Renal pelvis (tissue), 4 donors: ENCODE data around the gene LRRC46. TPM values are rescaled to one million over a fixed set of nuclear protein-coding genes. Genes with fewer than 3 reads are reported as not detected.

Experiments
- DNase-seq: peaks from one replicate; pipeline ENCODE4 v3.0.0-alpha.2; 2013
- polyA plus RNA-seq, 3 donors: library from polyadenylated mRNA; unstranded; fragments of 120-200 nt; gene quantifications; one replicate each; pipeline ENCODE4 v1.2.1, GENCODE V29; 2013; ENCODE audit not compliant: insufficient read length in 3 of 3

The LRRC46 gene
- polyA plus RNA-seq, 3 donors: 2.3 to 4.1 (median 3.6) TPM

- no peak for DNase-seq
Measured at GRCh38 chr17:47823519-47823918, 8.0 kb upstream of the LRRC46 start.

- DNase-seq: no peak
Measured at GRCh38 chr17:47829870-47830269, 1.6 kb upstream of the LRRC46 start.

DNA sequence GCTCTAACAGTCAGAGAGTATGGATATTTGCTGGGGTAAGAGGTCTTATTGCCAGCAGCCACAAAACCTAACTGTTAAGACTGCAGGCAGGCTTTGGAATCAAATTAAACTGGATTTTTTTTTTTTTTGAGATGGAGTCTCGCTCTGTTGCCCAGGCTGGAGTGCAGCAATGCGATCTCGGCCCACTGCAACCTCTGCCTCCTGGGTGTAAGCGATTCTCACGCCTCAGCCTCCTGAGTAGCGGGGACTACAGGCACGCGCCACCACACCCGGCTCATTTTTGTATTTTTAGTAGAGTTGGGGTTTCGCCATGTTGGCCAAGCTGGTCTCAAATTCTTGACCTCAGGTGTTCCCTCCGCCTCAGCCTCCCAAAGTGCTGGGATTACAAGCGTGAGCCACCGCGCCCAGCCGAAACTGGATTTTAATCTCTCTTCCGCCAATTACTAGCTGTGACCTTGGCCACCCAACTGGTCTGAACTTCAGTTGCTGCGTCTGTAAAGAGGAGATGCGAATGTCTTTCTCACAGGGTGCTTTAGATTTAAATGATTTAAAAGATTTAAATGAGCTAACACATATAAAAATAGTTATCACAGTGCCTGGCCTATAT, 971 bp upstream of the LRRC46 start:
- DNase-seq: no peak

DNA sequence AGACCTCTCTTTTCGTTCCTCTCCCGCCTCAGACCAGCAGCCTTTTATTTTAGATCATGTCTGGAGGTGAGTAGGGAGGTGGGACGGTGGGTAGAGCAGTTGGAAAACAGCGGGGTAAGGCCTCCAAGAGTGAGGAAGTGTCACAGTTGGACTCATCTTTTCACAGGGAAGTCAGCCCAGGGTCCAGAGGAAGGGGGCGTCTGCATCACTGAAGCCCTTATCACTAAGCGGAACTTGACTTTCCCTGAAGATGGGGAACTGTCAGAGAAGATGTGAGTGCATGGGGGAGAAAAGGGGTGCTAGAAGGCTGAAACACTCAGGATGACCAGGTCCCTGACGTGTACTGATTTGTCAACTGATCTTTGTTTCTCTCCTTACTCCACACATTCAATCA, 461 bp downstream of the LRRC46 start:
- no peak for DNase-seq

GRCh38 chr17:47834756-47835155, 3.3 kb downstream of the LRRC46 start:
- no peak for DNase-seq

DNA sequence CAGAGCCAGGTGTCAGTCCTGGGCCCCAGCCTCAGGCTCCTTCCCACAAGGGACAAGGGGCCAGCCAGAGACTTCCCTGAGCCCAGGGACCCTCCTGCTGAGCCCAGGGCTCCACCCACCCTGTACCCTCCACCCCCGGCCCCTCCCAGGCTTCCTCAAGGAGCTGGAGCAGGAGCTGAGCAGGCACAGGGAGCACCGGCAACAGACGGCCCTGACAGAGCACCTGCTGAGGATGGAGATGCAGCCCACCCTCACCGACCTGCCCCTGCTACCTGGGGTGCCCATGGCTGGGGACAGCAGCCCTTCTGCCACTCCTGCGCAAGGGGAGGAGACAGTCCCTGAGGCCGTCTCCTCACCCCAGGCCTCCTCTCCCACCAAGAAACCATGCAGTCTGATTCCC, 5.1 kb downstream of the LRRC46 start:
- no peak for DNase-seq

GRCh38 chr17:47837401-47838039, 6.0 kb downstream of the LRRC46 start:
- no peak for DNase-seq

DNA sequence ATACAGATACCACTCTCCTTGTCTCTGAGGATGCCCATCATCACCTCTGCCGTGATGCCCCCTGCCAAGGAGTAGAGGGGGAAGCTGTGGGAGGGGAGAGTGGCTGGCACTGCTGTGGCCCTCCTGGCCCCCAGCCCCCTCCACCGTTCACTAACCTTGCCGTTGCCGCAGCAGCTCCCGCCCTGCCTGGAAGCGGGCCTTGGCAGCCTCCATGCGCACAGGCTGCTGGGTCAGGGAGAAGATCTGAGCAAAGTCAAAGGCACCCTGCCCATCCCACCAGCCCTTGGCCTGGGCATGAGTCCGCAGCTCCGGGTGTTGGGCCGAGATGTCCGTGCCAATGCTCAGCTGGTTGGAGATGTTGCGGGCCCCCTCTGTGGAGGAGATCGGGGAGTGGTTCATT, 7.2 kb downstream of the LRRC46 start:
- DNase-seq: no peak

- DNase-seq: no peak
Measured at GRCh38 chr17:47839071-47839470, 7.6 kb downstream of the LRRC46 start.

DNA sequence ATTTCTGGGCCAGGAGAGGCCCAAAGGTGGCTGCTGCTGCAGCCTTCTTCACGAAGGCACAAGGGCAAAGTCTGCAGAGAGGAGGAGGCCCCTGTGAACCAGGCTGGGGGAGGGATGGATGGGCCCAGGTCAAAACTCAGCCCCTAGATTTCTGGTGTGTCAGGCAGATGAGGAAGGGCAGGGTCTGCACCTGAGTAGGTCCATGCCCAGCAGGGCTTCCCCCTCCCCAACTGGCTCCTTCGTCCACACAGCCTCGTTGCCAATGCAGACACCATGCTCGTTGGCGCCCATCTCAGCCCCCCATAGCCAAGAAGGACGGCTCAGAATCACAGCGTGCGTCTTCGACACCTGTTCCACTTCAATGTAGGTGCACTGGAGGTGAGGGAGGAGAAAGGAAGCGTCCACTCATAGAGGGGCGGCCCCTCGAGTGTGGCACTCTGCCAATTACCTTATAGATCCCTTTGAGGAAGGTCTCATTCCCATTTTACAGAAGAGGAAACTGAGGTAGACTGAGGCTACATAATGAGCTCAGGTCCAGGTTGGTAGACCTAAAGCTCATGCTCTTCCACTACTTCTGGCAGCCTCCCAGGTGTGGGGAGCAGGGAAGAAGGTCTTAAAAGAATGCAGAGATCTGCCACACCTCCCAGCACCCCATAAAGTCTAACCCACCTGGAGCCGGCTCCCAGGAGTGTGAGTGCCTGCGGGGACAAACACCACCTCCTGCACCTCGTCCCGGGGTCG, 8.7 kb downstream of the LRRC46 start:
- DNase-seq: no peak

GRCh38 chr17:47840742-47841487, 9.4 kb downstream of the LRRC46 start, which contains the start of gene SCRN2:
Gene SCRN2 (minus strand): TSS chr17:47841273. CDS start chr17:47840843, 430 bp downstream.
- DNase-seq: peak; percentile 86

GRCh38 chr17:47841488-47842291, 10.2 kb downstream of the LRRC46 start:
- no peak for DNase-seq

DNA sequence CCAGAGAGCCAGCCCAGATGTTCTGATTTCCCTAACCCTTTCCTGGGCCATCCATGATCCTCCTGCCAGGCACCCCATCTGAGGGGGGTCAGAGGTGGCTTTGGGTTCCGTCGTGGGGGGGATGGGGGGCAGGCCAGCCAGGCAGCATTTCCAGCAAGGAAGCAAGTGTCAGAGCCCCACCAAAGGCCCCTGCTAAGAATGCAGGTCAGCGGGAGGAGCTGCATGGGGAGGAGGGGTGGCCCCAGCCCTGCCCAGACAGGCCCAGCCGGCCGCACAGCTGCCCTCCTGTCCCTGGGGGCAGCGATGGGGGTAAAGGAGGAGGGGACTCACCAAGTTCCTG, 11.9 kb downstream of the LRRC46 start:
- DNase-seq: no peak

DNA sequence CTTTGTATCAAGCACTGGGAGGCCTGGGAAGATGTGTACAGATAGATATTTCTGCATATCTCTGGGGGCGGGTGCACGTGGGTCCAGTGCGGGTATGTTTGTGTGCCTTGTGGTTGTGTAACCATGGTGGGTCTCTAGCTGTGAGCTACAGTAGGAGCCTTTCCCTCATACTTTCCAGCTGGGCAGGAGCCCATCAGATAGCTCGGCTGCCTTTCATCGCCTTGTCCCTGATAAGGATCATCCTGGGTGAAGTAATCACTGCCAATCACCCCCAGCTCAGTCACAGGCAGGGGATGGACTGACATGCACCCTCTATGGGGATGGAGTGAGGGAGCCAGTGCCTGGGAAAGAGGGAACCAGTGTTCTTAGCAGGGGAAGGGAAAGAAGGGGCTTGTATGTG, 12.8 kb downstream of the LRRC46 start:
- DNase-seq: no peak

GRCh38 chr17:47844814-47845715, 13.6 kb downstream of the LRRC46 start:
- no peak for DNase-seq

DNA sequence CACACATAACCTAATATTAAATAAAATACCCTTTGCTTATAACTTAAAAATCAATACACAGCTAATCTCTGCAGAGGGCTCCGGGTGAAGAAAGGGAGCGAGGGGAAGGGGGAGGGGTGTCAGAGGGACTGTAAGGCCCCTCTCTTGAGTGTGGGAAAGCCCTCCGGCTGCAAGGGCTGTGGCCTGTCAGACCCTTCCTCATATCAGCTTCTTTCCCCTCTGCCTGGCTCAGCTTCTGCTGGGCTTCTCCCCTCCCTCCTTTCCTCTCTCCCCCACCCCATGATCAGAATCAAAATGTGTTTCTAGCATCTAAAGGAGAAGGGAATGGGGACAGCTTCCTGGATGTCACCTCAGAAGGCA, 14.2 kb downstream of the LRRC46 start:
- no peak for DNase-seq

DNA sequence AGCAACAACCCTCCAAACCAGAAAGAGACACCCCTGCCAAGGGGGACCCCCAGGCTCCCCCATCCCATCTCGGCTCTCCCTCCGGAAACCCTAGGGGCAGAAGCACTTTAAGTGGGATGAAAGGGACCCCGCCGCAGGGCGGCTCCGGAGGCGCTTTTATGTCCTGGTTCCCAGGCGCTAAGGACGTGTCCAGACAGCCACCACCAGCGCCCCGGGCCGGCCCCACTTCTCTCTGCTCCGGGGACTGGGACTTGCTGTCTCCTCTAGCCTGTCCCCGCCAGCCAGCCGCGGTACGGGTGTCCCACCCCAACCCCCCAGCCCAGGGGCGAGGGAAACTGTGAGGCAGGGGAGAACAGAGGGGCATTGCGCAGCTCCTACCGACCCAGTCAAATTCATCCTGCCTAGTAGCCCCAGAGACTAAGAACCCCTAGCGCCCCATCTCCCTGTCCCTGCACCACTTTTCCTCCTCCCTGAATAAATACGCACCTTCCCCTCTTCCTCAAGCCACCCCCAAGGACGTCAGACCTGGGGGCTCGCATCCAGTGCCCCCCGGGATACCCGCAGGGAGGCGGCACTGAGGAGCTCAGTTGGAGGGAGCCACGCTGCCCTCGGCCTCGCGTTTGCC, 15.4 kb downstream of the LRRC46 start:
- DNase-seq: no peak

DNA sequence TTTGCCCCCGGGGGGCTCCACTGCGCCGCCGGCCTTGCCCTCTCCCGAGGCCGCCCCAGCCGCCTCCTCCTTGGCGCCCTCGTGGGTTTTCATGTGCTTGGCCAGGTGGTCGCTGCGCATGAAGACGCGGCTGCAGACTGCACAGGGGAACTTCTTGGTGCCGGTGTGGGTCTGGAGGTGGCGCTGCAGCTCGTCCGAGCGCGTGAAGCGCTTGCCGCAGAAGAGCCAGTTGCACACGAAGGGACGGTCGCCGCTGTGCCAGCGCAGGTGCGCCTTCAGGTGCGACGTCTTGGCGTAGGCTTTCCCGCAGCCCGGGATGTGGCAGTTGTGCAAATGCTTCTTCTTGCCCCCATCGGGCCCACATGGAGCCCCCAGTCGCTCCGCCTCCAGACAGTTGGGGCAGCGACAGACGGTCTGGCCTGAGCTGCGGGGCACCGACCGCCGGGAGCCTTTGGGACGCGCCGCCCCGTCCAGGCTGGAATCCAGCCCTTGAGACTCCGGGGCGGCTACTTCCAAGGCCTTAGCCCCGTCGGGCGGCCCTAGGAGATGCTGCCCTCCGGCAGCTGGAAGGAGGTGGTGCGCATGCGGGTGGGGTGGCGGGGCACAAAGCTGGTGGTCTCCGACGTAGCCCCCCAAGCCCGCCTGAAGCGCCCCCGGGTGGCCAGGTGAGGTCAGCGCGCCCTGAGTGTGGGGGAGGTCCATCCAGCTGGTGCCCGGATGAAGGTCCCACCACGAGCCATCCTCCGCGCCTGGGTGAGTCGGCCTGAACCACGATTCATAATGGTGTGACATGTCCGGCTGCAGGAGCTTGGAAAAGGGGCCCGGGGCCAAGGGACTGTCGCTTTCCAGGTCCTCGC, 16.1 kb downstream of the LRRC46 start:
- no peak for DNase-seq

- DNase-seq: no peak
Measured at GRCh38 chr17:47848198-47848513, 16.7 kb downstream of the LRRC46 start.

- DNase-seq: no peak
Measured at GRCh38 chr17:47850373-47850691, 18.9 kb downstream of the LRRC46 start.
